ENCODE data around the gene TNFRSF19. TPM values are rescaled to one million over a fixed set of nuclear protein-coding genes. Genes with fewer than 3 reads are reported as not detected.

Gene TNFRSF19
- total and polyA plus RNA-seq, 2 of the 13 experiments (the other 11 are each of a cell fraction or from before 2014, with no cell fraction given) = 75.3 to 77.7 TPM

DNA sequence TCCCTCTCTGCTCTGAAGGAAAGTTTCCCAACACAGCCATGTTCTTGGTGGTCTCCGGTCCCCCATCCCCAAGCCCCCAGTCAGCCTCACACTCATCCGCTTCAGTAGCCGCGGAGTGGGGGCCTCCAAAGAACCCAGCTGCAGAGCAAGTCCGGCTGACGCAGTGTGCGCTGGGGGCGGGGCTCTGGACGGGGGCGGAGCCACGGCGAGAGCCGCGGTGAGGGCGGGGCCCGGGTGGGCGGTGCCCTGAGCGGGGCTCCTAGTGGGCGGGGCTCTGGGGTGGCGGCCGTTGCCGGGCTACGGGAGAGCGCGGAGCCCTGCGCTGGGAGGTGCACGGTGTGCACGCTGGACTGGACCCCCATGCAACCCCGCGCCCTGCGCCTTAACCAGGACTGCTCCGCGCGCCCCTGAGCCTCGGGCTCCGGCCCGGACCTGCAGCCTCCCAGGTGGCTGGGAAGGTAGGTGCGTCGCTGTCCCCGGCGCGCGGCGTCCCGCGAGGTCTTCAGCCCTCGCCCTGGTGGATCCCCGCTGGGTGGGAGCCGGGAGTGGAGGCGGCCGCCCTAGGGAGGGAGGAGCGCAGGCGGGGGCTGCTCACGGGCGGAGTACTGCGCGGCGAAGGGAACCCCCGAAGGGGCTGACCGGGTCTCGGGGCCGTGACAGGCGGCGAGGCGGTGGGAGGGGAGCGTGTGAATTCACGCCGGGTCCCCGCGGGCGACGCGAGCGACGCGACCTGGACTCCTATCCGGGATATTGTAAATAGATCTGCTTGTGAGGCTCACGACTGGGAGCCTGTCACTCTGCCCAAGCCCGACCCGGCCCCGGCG is 9.1 kb downstream of the TNFRSF19 start (continued):
- no peak for TF ChIP-seq ELF1 (CRISPR knock-in tag; IDR thresholded peaks at IDR 0.05)
- no peak for TF ChIP-seq RXRA (CRISPR knock-in tag; IDR thresholded peaks at IDR 0.05)
- TF ChIP-seq PITX1 (CRISPR knock-in tag; IDR thresholded peaks at IDR 0.05) = no peak; the same call in 1 of the 2 replicates
- TF ChIP-seq CAMTA2 (CRISPR knock-in tag; IDR thresholded peaks at IDR 0.05; ENCODE audit: borderline replicate concordance) = no peak
- no peak for TF ChIP-seq TAF15 (IDR thresholded peaks at IDR 0.05; ENCODE audit: low read depth, low read length, poor library complexity, severe bottlenecking)
- no peak for TF ChIP-seq FIP1L1 (IDR thresholded peaks at IDR 0.05; ENCODE audit: borderline replicate concordance, insufficient read depth, low read depth, low read length)
- TF ChIP-seq ZNF281 (CRISPR knock-in tag; IDR thresholded peaks at IDR 0.05; ENCODE audit: borderline replicate concordance) = no peak
- TF ChIP-seq ZNF225 (CRISPR knock-in tag; IDR thresholded peaks at IDR 0.05) = no peak
- peak; percentile 99 for TF ChIP-seq AGO2 (optimal IDR thresholded peaks at IDR 0.05; ENCODE audit: low read depth, low read length)
- peak; percentile 98 for TF ChIP-seq RBM22 (optimal IDR thresholded peaks at IDR 0.05; ENCODE audit: low read length)
- TF ChIP-seq PHF21A (CRISPR knock-in tag; IDR thresholded peaks at IDR 0.05) = peak; percentile 4; the same call in 1 of the 2 replicates
